Vagina (tissue), 2 donors: ENCODE measurements around the gene ST6GALNAC3.

Source experiments
- CTCF ChIP-seq, 3 experiments: fragments of 450-650 bp in 2 of 3; fragments of 200-600 bp in 1 of 3; sonication (generic) in 1 of 3; IDR thresholded peaks; one replicate each; pipeline ENCODE4 v1.5.1; 2017 to 2019; ENCODE audit warnings: antibody characterized with exemption in 3 of 3, mild to moderate bottlenecking in 2 of 3, moderate library complexity in 2 of 3
- POLR2A ChIP-seq, 2 donors: fragments of 450-650 bp; IDR thresholded peaks; one replicate each; pipeline ENCODE4 v1.6.1; 2017; ENCODE audit warnings: antibody characterized with exemption in 2 of 2, mild to moderate bottlenecking in 2 of 2, moderate library complexity in 2 of 2
- POLR2AphosphoS5 ChIP-seq, 2 donors: sonication (generic); formaldehyde crosslinking; IDR thresholded peaks; one replicate each; pipeline ENCODE4 v1.9.0; 2017; ENCODE audit warnings: antibody characterized with exemption in 2 of 2, mild to moderate bottlenecking in 2 of 2, low read depth in 1 of 2; ENCODE audit not compliant: insufficient read depth in 1 of 2

- TF ChIP-seq CTCF (IDR thresholded peaks at IDR 0.05), result no peak
- no peak for TF ChIP-seq POLR2AphosphoS5 (IDR thresholded peaks at IDR 0.05; ENCODE audit: insufficient read depth in 1 of 2, low read depth in 1 of 2)
- TF ChIP-seq POLR2A (IDR thresholded peaks at IDR 0.05), result no peak
These were observed 587.0 kb downstream of the ST6GALNAC3 start for GRCh38 chr1:76661531-76661930.
